Stimulated activated CD8-positive, alpha-beta memory T cell treated with anti-CD3 and anti-CD28 coated beads, Interleukin-15, amount 100 ng/mL, for 48 hours (primary cell): ENCODE results near the gene UCN2.

ENCODE experiments used
- DNase-seq, 2 donors: peaks; one replicate each; pipeline ENCODE4 v3.0.0-alpha.2; 2020; ENCODE audit warnings: low read depth in 2 of 2

Gene UCN2

GRCh38 chr3:48591436-48591835, 27.9 kb upstream of the UCN2 start:
- DNase-seq: no peak

- no peak for DNase-seq
These were observed 24.6 kb upstream of the UCN2 start for GRCh38 chr3:48588230-48588629.

- no peak for DNase-seq
These were observed 24.1 kb upstream of the UCN2 start for GRCh38 chr3:48587686-48588085.

GRCh38 chr3:48585411-48585810, 21.8 kb upstream of the UCN2 start:
- no peak for DNase-seq

GRCh38 chr3:48584836-48585235, 21.3 kb upstream of the UCN2 start:
- no peak for DNase-seq

GRCh38 chr3:48581621-48582481, 18.3 kb upstream of the UCN2 start:
- no peak for DNase-seq

GRCh38 chr3:48576647-48577046, 13.1 kb upstream of the UCN2 start:
- DNase-seq: no peak

- no peak for DNase-seq
These were observed 11.8 kb upstream of the UCN2 start for GRCh38 chr3:48575366-48575765.

- DNase-seq: no peak
These were observed 10.5 kb upstream of the UCN2 start for GRCh38 chr3:48573973-48574585.

- no peak for DNase-seq
These were observed 8.9 kb upstream of the UCN2 start for GRCh38 chr3:48572517-48572916.

GRCh38 chr3:48571938-48572337, 8.4 kb upstream of the UCN2 start:
- no peak for DNase-seq

- no peak for DNase-seq
These were observed 6.3 kb upstream of the UCN2 start for GRCh38 chr3:48569808-48570450.

GRCh38 chr3:48569400-48569799, 5.8 kb upstream of the UCN2 start:
- no peak for DNase-seq

GRCh38 chr3:48568476-48568875, 4.9 kb upstream of the UCN2 start:
- DNase-seq: no peak

GRCh38 chr3:48567500-48567899, 3.9 kb upstream of the UCN2 start:
- DNase-seq: no peak

- DNase-seq: no peak
These were observed 3.5 kb upstream of the UCN2 start for GRCh38 chr3:48567090-48567489.

GRCh38 chr3:48566401-48566760, 2.8 kb upstream of the UCN2 start:
- no peak for DNase-seq

- DNase-seq: no peak
These were observed 2.2 kb upstream of the UCN2 start for GRCh38 chr3:48565591-48566400.

- no peak for DNase-seq
These were observed 1.6 kb upstream of the UCN2 start for GRCh38 chr3:48565186-48565585.

GRCh38 chr3:48564667-48565066, 1.1 kb upstream of the UCN2 start:
- no peak for DNase-seq

- DNase-seq: peak; percentile 39 to 53
These were observed 441 bp upstream of the UCN2 start for GRCh38 chr3:48564022-48564421.
